SK-N-SH (cell line): Measurements from ENCODE around the gene MED7. TPM values are rescaled to one million over a fixed set of nuclear protein-coding genes. Genes with fewer than 3 reads are reported as not detected.

Experiments
- CTCF ChIA-PET: fragments of 300-600, 350-600 bp; formaldehyde crosslinking; extraction: SDS; loops from one replicate; lab custom pipeline; 2021; lab: Yijun Ruan, JAX
- POLR2A ChIA-PET: fragments of 350-600 bp; sonication (Branson Sonifier 250); formaldehyde crosslinking; extraction: SDS; loops from one replicate; lab custom pipeline; 2020; ENCODE audit warnings: antibody characterized with exemption, inconsistent platforms; lab: Yijun Ruan, JAX
- DNase-seq: peaks from one replicate; pipeline ENCODE4 v3.0.0; 2012
- H2AFZ ChIP-seq: fragments of 200-600 bp; sonication (generic); 2 replicates; pipeline ENCODE4 v1.8.1; 2016; ENCODE audit warnings: antibody characterized with exemption, mild to moderate bottlenecking, low read depth
- H3F3A ChIP-seq: fragments of 200-600 bp; sonication (generic); replicated peaks from 2 replicates; pipeline ENCODE3; 2016; ENCODE audit warnings: antibody characterized with exemption, mild to moderate bottlenecking; ENCODE audit not compliant: insufficient read depth
- H3K27ac ChIP-seq, 2 experiments: fragments of 200-500 bp in 1 of 2; fragments of 200-600 bp in 1 of 2; sonication (Bioruptor generic) in 1 of 2; sonication (generic), shearing (Covaris generic) in 1 of 2; 2 replicates each; pipeline versions ENCODE4 v1.5.1 to v1.6.1; 2014 to 2016; ENCODE audit warnings: low read depth in 2 of 2, inconsistent platforms in 1 of 2, low read length in 1 of 2, mild to moderate bottlenecking in 1 of 2, mixed read lengths in 1 of 2
- H3K27me3 ChIP-seq: fragments of 200-600 bp; sonication (generic), shearing (Covaris generic); 2 replicates; pipeline ENCODE4 v1.6.1; 2016; ENCODE audit warnings: mixed run types; ENCODE audit not compliant: insufficient read depth
- H3K36me3 ChIP-seq, 2 experiments: fragments of 200-500 bp in 1 of 2; fragments of 200-600 bp in 1 of 2; sonication (Bioruptor generic) in 1 of 2; sonication (generic) in 1 of 2; replicated peaks in 1 of 2; 2 replicates each; pipeline versions ENCODE3 to v1.5.1; 2014 to 2016; ENCODE audit warnings: low read length in 1 of 2, mild to moderate bottlenecking in 1 of 2; ENCODE audit not compliant: insufficient read depth in 2 of 2, control insufficient read depth in 1 of 2
- H3K4me1 ChIP-seq, 2 experiments: fragments of 200-500 bp in 1 of 2; fragments of 200-600 bp in 1 of 2; sonication (Bioruptor generic) in 1 of 2; sonication (generic), shearing (Covaris generic) in 1 of 2; 2 replicates each; pipeline versions ENCODE4 v1.5.1 to v1.6.1; 2014 to 2016; ENCODE audit warnings: low read depth in 1 of 2, low read length in 1 of 2, mixed run types in 1 of 2; ENCODE audit not compliant: insufficient read depth in 2 of 2, control insufficient read depth in 1 of 2
- H3K4me2 ChIP-seq: fragments of 200-600 bp; sonication (generic), shearing (Covaris generic); 2 replicates; pipeline ENCODE4 v1.6.1; 2017; ENCODE audit warnings: mixed run types
- H3K4me3 ChIP-seq, 2 experiments: fragments of 200-500 bp in 1 of 2; fragments of 200-600 bp in 1 of 2; sonication (Bioruptor generic) in 1 of 2; sonication (generic), shearing (Covaris generic) in 1 of 2; 2 replicates each; pipeline versions ENCODE4 v1.5.1 to v1.8.1; 2014 to 2016; ENCODE audit warnings: low read depth in 2 of 2, inconsistent platforms in 1 of 2, low read length in 1 of 2, mild to moderate bottlenecking in 1 of 2, mixed read lengths in 1 of 2, moderate library complexity in 1 of 2
- H3K79me2 ChIP-seq: fragments of 200-600 bp; sonication (generic); 2 replicates; pipeline ENCODE4 v1.8.1; 2017; ENCODE audit warnings: mild to moderate bottlenecking; ENCODE audit not compliant: insufficient read depth
- H3K9ac ChIP-seq: fragments of 200-600 bp; sonication (generic); 2 replicates; pipeline ENCODE4 v1.6.1; 2017; ENCODE audit warnings: mixed run types
- H3K9me2 ChIP-seq: fragments of 200-600 bp; sonication (generic); 2 replicates; pipeline ENCODE4 v1.6.1; 2017; ENCODE audit warnings: mixed run types
- H3K9me3 ChIP-seq: fragments of 200-600 bp; sonication (generic); 2 replicates; pipeline ENCODE4 v1.6.1; 2017; ENCODE audit warnings: mixed run types, mild to moderate bottlenecking, moderate library complexity
- H4K20me1 ChIP-seq: fragments of 200-600 bp; sonication (generic); 2 replicates; pipeline ENCODE4 v1.6.1; 2017; ENCODE audit warnings: mild to moderate bottlenecking, mixed run types; ENCODE audit not compliant: insufficient read depth
- CHD2 ChIP-seq: fragments of 150-350 bp; IDR thresholded peaks from 2 replicates; pipeline ENCODE4 v1.6.1; 2018; ENCODE audit warnings: low read length; ENCODE audit not compliant: partially characterized antibody
- ELF1 ChIP-seq: IDR thresholded peaks from 2 replicates; pipeline ENCODE4 v1.4.0; 2012
- EP300 ChIP-seq, 2 experiments: IDR thresholded peaks; 2 replicates each; pipeline versions ENCODE4 v1.4.0 to v1.6.1; 2012; ENCODE audit warnings: borderline replicate concordance in 1 of 2, low read depth in 1 of 2, low read length in 1 of 2
- FOSL2 ChIP-seq: IDR thresholded peaks from 2 replicates; pipeline ENCODE4 v1.4.0; 2012; ENCODE audit warnings: low read depth, mild to moderate bottlenecking, moderate library complexity, borderline replicate concordance
- FOXJ3 ChIP-seq: sonication (generic); formaldehyde crosslinking; IDR thresholded peaks from 2 replicates; pipeline ENCODE4 v1.5.1; 2020; ENCODE audit warnings: mild to moderate bottlenecking, missing genetic modification reagents
- FOXM1 ChIP-seq: IDR thresholded peaks from 2 replicates; pipeline ENCODE4 v1.4.0; 2012; ENCODE audit warnings: low read depth, mild to moderate bottlenecking
- GABPA ChIP-seq: IDR thresholded peaks from 2 replicates; pipeline ENCODE4 v1.4.0; 2012; ENCODE audit warnings: low read depth, mild to moderate bottlenecking
- JUND ChIP-seq: IDR thresholded peaks from 2 replicates; pipeline ENCODE4 v1.4.0; 2012
- MEF2A ChIP-seq: IDR thresholded peaks from 2 replicates; pipeline ENCODE4 v1.4.0; 2012; ENCODE audit warnings: low read depth, borderline replicate concordance
- PBX3 ChIP-seq: IDR thresholded peaks from 2 replicates; pipeline ENCODE4; 2012
- POLR2AphosphoS5 ChIP-seq: IDR thresholded peaks from 2 replicates; pipeline ENCODE4 v1.6.1; 2012; ENCODE audit warnings: low read depth, low read length
- RAD21 ChIP-seq: IDR thresholded peaks from 2 replicates; pipeline ENCODE4 v1.6.1; 2012; ENCODE audit warnings: mild to moderate bottlenecking, low read length
- RFX5 ChIP-seq: IDR thresholded peaks from 2 replicates; pipeline ENCODE4 v1.6.1; 2012; ENCODE audit warnings: mild to moderate bottlenecking, improper control_type of control experiment, low read length
- RXRA ChIP-seq: IDR thresholded peaks from 2 replicates; pipeline ENCODE4 v1.4.0; 2012; ENCODE audit warnings: low read depth, mild to moderate bottlenecking, borderline replicate concordance
- SIN3A ChIP-seq: IDR thresholded peaks from 2 replicates; pipeline ENCODE4 v1.6.1; 2012; ENCODE audit warnings: low read depth, mild to moderate bottlenecking, low read length, moderate library complexity, borderline replicate concordance
- SMC3 ChIP-seq: IDR thresholded peaks from 2 replicates; pipeline ENCODE4 v1.6.1; 2012; ENCODE audit warnings: low read depth, low read length, improper control_type of control experiment
- TEAD4 ChIP-seq: IDR thresholded peaks from 2 replicates; pipeline ENCODE4 v1.4.0; 2012; ENCODE audit warnings: mild to moderate bottlenecking, borderline replicate concordance; ENCODE audit not compliant: insufficient read depth
- YY1 ChIP-seq: IDR thresholded peaks from 2 replicates; pipeline ENCODE4 v1.4.0; 2012; ENCODE audit warnings: low read depth, mild to moderate bottlenecking
- ZBTB33 ChIP-seq: IDR thresholded peaks from 2 replicates; pipeline ENCODE4 v1.4.0; 2012; ENCODE audit warnings: low read depth, borderline replicate concordance
- WGBS: methylation state at CpG from one replicate; pipeline ENCODE4 v1.1.6; 2017; ENCODE audit warnings: low lambda C conversion rate; 5-methylcytosine and 5-hydroxymethylcytosine counted together
- polyA plus RNA-seq, 3 experiments: library from polyadenylated mRNA; depleted of rRNA; stranded (reverse); fragments of >200 nt; gene quantifications; 2 replicates each; pipeline ENCODE4 v1.2.3, GENCODE V29; 2012
- TF ChIP-seq, protein P1 (sequence below): fragments of 200-600 bp; sonication (generic); IDR thresholded peaks from 2 replicates; pipeline ENCODE4 v1.6.1; 2017; ENCODE audit warnings: antibody characterized with exemption, mild to moderate bottlenecking, moderate library complexity
- TF ChIP-seq, protein P2 (sequence below): fragments of 150-350 bp; IDR thresholded peaks from 2 replicates; pipeline ENCODE4 v1.6.1; 2016; ENCODE audit warnings: mild to moderate bottlenecking, low read depth, low read length

The MED7 gene
- polyA plus RNA-seq, 1 of the 3 experiments (the other 2 are of a cell fraction) = 5.3 TPM

- Histone ChIP-seq H3K9me3 (no peaks in the 10 kb centered on the region), H3K9me2 (no peaks in the 10 kb centered on the region), H3K4me2 (no peak overlapping the region), H2AFZ (no peak overlapping the region), H3K79me2 (no peaks in the 10 kb centered on the region), H3F3A (no peaks in the 10 kb centered on the region), H3K4me1 (no peaks in the 10 kb centered on the region), H3K27me3 (no peaks in the 10 kb centered on the region)
- no peak for DNase-seq
- POLR2A ChIA-PET = no interaction called here
- WGBS = 13% methylated on average over 1 of the region's 1 CpG
- TF ChIP-seq FOSL2 = no peak
- no peak for TF ChIP-seq ZBTB33
- no peak for TF ChIP-seq RFX5
- TF ChIP-seq RXRA = no peak
- no peak for TF ChIP-seq PBX3
- no peak for TF ChIP-seq CHD2
- no peak for TF ChIP-seq MEF2A
- no peak for TF ChIP-seq ELF1
- TF ChIP-seq GABPA = no peak
- TF ChIP-seq FOXJ3 (CRISPR knock-in tag) = no peak
- TF ChIP-seq SMC3 = no peak
- TF ChIP-seq, all 33 proteins: peak for 0
- no peaks in the 10 kb centered on the region for H4K20me1 ChIP-seq
- CTCF ChIA-PET = interaction anchor here (1.1 kb wide), 1 partner anchor 17 kb away, joined by 3 read pairs; no protein-coding TSS in a partner anchor
- H3K4me3 ChIP-seq = no peak overlapping the region
- H3K9ac ChIP-seq = no peak overlapping the region
- no peaks in the 10 kb centered on the region for H3K36me3 ChIP-seq
- no peak overlapping the region for H3K27ac ChIP-seq
These were observed 27.2 kb downstream of the MED7 start for GRCh38 chr5:157115502-157115901.

GRCh38 chr5:157115012-157115411, 27.7 kb downstream of the MED7 start:
- no peaks in the 10 kb centered on the region for H3K9me3 ChIP-seq
- H3K27ac ChIP-seq = no peak overlapping the region
- no peaks in the 10 kb centered on the region for H3K27me3 ChIP-seq
- CTCF ChIA-PET = interaction anchor here (1.1 kb wide), 1 partner anchor 17 kb away, joined by 3 read pairs; no protein-coding TSS in a partner anchor
- H3K4me2 ChIP-seq = no peak overlapping the region
- no peaks in the 10 kb centered on the region for H3K9me2 ChIP-seq
- no peak overlapping the region for H3K9ac ChIP-seq
- no peaks in the 10 kb centered on the region for H3K4me1 ChIP-seq
- H3K4me3 ChIP-seq = no peak overlapping the region
- no peaks in the 10 kb centered on the region for H4K20me1 ChIP-seq
- POLR2A ChIA-PET = no interaction called here
- H3K79me2 ChIP-seq = no peaks in the 10 kb centered on the region
- no peaks in the 10 kb centered on the region for H3F3A ChIP-seq
- H2AFZ ChIP-seq = no peak overlapping the region
- no peak for DNase-seq
- no peaks in the 10 kb centered on the region for H3K36me3 ChIP-seq
- TF ChIP-seq FOXJ3 (CRISPR knock-in tag) (no peak), FOSL2 (no peak), JUND (no peak), YY1 (no peak), POLR2AphosphoS5 (no peak), ZBTB33 (no peak), EP300 (IDR thresholded peaks at IDR 0.05; ENCODE audit: borderline replicate concordance in 1 of 2, low read depth in 1 of 2, low read length in 1 of 2) (no peak), RAD21 (no peak), RXRA (no peak), FOXM1 (no peak), TEAD4 (no peak), SIN3A (no peak), CHD2 (no peak)
- TF ChIP-seq, protein P1, sequence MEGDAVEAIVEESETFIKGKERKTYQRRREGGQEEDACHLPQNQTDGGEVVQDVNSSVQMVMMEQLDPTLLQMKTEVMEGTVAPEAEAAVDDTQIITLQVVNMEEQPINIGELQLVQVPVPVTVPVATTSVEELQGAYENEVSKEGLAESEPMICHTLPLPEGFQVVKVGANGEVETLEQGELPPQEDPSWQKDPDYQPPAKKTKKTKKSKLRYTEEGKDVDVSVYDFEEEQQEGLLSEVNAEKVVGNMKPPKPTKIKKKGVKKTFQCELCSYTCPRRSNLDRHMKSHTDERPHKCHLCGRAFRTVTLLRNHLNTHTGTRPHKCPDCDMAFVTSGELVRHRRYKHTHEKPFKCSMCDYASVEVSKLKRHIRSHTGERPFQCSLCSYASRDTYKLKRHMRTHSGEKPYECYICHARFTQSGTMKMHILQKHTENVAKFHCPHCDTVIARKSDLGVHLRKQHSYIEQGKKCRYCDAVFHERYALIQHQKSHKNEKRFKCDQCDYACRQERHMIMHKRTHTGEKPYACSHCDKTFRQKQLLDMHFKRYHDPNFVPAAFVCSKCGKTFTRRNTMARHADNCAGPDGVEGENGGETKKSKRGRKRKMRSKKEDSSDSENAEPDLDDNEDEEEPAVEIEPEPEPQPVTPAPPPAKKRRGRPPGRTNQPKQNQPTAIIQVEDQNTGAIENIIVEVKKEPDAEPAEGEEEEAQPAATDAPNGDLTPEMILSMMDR = no peak
- TF ChIP-seq, protein P2, sequence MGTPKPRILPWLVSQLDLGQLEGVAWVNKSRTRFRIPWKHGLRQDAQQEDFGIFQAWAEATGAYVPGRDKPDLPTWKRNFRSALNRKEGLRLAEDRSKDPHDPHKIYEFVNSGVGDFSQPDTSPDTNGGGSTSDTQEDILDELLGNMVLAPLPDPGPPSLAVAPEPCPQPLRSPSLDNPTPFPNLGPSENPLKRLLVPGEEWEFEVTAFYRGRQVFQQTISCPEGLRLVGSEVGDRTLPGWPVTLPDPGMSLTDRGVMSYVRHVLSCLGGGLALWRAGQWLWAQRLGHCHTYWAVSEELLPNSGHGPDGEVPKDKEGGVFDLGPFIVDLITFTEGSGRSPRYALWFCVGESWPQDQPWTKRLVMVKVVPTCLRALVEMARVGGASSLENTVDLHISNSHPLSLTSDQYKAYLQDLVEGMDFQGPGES = no peak
